K562 (cell line): ENCODE results near the gene SFRP2. TPM values are rescaled to one million over a fixed set of nuclear protein-coding genes. Genes with fewer than 3 reads are reported as not detected.

Experiments used
- ATAC-seq: fragments of 200-7000 bp; cut with Tn5 transposase; 3 replicates; pipeline ENCODE4 v1.9.1; 2020; ENCODE audit warnings: moderate library complexity
- BruUV-seq: library from RNA; stranded (reverse); fragments of 400-500 nt; replicated peaks from 2 replicates; lab custom pipeline; 2021; lab: Mats Ljungman, UMichigan
- CTCF ChIA-PET: fragments of 300-600 bp; formaldehyde crosslinking; extraction: SDS; loops from one replicate; lab custom pipeline; 2021; ENCODE audit warnings: low intra/inter-chr PET ratio; lab: Yijun Ruan, JAX
- POLR2A ChIA-PET: fragments of 300-600, 350-650 bp; sonication (Branson Sonifier 250); formaldehyde crosslinking; extraction: SDS; loops from one replicate; lab custom pipeline; 2021; ENCODE audit warnings: antibody characterized with exemption, inconsistent platforms; lab: Yijun Ruan, JAX
- DNase-seq, 4 experiments: peaks; one replicate each; pipeline versions ENCODE4 v3.0.0 to v3.0.0-alpha.2; 2011 to 2018; ENCODE audit warnings: low spot score in 3 of 4, mixed read lengths in 3 of 4; ENCODE audit errors: extremely low read depth in 1 of 4
- FAIRE-seq: peaks from 2 replicates; lab custom pipeline; 2011; peaks lifted over from hg19 to GRCh38; lab: Jason Lieb, UNC
- H2AFZ ChIP-seq: 2 replicates; pipeline ENCODE4 v1.6.0; 2011; ENCODE audit warnings: low read depth, low read length, control low read depth, inconsistent platforms
- H3K27ac ChIP-seq: fragments of 200-600 bp; 3 replicates; pipeline ENCODE4 v1.8.0; 2011; ENCODE audit warnings: low read depth, mild to moderate bottlenecking, control low read depth, inconsistent platforms, low read length, moderate library complexity, mixed read lengths; ENCODE audit errors: extremely low read depth
- H3K27me3 ChIP-seq, 2 experiments: fragments of 300-600 bp in 1 of 2; 2 replicates in 1 of 2; 3 replicates in 1 of 2; pipeline versions ENCODE4 v1.6.0 to v1.8.0; 2011; ENCODE audit warnings: inconsistent platforms in 2 of 2, low read length in 2 of 2, mild to moderate bottlenecking in 1 of 2, mixed read lengths in 1 of 2, moderate library complexity in 1 of 2; ENCODE audit not compliant: control insufficient read depth in 2 of 2, insufficient read depth in 2 of 2
- H3K36me3 ChIP-seq: fragments of 300-600 bp; 3 replicates; pipeline ENCODE4 v1.8.0; 2011; ENCODE audit warnings: mild to moderate bottlenecking, low read length, inconsistent platforms; ENCODE audit not compliant: control insufficient read depth, insufficient read depth
- H3K4me1 ChIP-seq, 2 experiments: fragments of 200-600 bp in 1 of 2; replicated peaks in 1 of 2; 2 replicates in 1 of 2; 3 replicates in 1 of 2; pipeline versions ENCODE4 v1.5.1 to v1.8.0; 2011; ENCODE audit warnings: inconsistent platforms in 2 of 2, low read length in 2 of 2, mild to moderate bottlenecking in 1 of 2, mixed read lengths in 1 of 2, moderate library complexity in 1 of 2; ENCODE audit not compliant: control insufficient read depth in 2 of 2, insufficient read depth in 2 of 2
- H3K4me2 ChIP-seq: 2 replicates; pipeline ENCODE4 v1.6.1; 2011; ENCODE audit warnings: low read length, control low read depth, inconsistent platforms, mixed read lengths; ENCODE audit not compliant: insufficient read depth
- H3K4me3 ChIP-seq: fragments of 200-600 bp; sonication (generic), shearing (Covaris generic); 2 replicates; pipeline ENCODE4 v1.5.1; 2016; ENCODE audit warnings: control low read depth, inconsistent platforms
- H3K79me2 ChIP-seq: fragments of 200-600 bp; 3 replicates; pipeline ENCODE4 v1.8.0; 2011; ENCODE audit warnings: low read length, inconsistent platforms; ENCODE audit not compliant: control insufficient read depth, insufficient read depth
- H3K9ac ChIP-seq, 2 experiments: 2 replicates each; pipeline versions ENCODE4 v1.6.0 to v1.6.1; 2011; ENCODE audit warnings: low read depth in 2 of 2, low read length in 2 of 2, control low read depth in 1 of 2, inconsistent platforms in 1 of 2, mild to moderate bottlenecking in 1 of 2, mixed read lengths in 1 of 2; ENCODE audit not compliant: insufficient read depth in 1 of 2
- H3K9me1 ChIP-seq: one replicate; pipeline ENCODE4 v1.6.0; 2011; ENCODE audit warnings: inconsistent platforms, mild to moderate bottlenecking, low read length, moderate library complexity; ENCODE audit not compliant: control insufficient read depth, insufficient read depth
- H3K9me3 ChIP-seq: replicated peaks from 2 replicates; pipeline ENCODE4 v1.5.1; 2011; ENCODE audit warnings: low read depth, low read length, inconsistent platforms; ENCODE audit not compliant: control insufficient read depth, insufficient read depth
- H4K20me1 ChIP-seq: replicated peaks from 2 replicates; pipeline ENCODE4 v1.6.1; 2011; ENCODE audit warnings: low read length, inconsistent platforms, mixed read lengths; ENCODE audit not compliant: control insufficient read depth, insufficient read depth
- CTCF ChIP-seq, 3 experiments: IDR thresholded peaks in 2 of 3; conservative IDR thresholded peaks in 1 of 3; 2 replicates each; pipeline ENCODE4 v1.5.1; 2011 to 2012; ENCODE audit warnings: low read length in 3 of 3, mild to moderate bottlenecking in 3 of 3, control low read depth in 2 of 3, improper control_type of control experiment in 1 of 3, inconsistent platforms in 1 of 3, low read depth in 1 of 3, mixed read lengths in 1 of 3, moderate library complexity in 1 of 3; ENCODE audit not compliant: insufficient read depth in 2 of 3
- DEAF1 ChIP-seq: fragments of 450-650 bp; formaldehyde crosslinking; IDR thresholded peaks from 2 replicates; pipeline ENCODE4 v1.4.0; 2020; ENCODE audit warnings: mild to moderate bottlenecking, moderate library complexity
- ELF1 ChIP-seq: fragments of 200-800 bp; sonication (Bioruptor generic); IDR thresholded peaks from 2 replicates; pipeline ENCODE4 v1.6.1; 2016; ENCODE audit warnings: missing genetic modification characterization, missing compliant biosample characterization
- RAD21 ChIP-seq, 2 experiments: fragments of 250-450 bp in 1 of 2; fragments of 450-650 bp in 1 of 2; sonication (Bioruptor Pico) in 1 of 2; formaldehyde crosslinking in 1 of 2; IDR thresholded peaks in 1 of 2; conservative IDR thresholded peaks in 1 of 2; 2 replicates each; pipeline versions ENCODE4 v1.4.0 to v1.8.0; 2020 to 2022; ENCODE audit warnings: mild to moderate bottlenecking in 2 of 2, moderate library complexity in 1 of 2
- SMC3 ChIP-seq: conservative IDR thresholded peaks from 2 replicates; pipeline ENCODE4 v1.6.1; 2011; ENCODE audit warnings: low read depth, low read length, improper control_type of control experiment; ENCODE audit not compliant: insufficient read depth
- WGBS: fragments of 100-300 bp; shearing (Covaris generic); methylation state at CpG from one replicate; pipeline ENCODE4 v1.1.6; 2016; ENCODE audit warnings: low coverage, mixed read lengths; ENCODE audit not compliant: insufficient coverage; ENCODE audit errors: missing lambda C conversion rate; 5-methylcytosine and 5-hydroxymethylcytosine counted together
- in situ Hi-C: fragments of 300-500 bp; cut with MboI; formaldehyde crosslinking; loops from 4 replicates; pipeline ENCODE4 v1.15.0; 2018; ENCODE audit warnings: inconsistent platforms, mixed read lengths
- intact Hi-C: fragments of 100-400 bp; cut with micrococcal nuclease; formaldehyde crosslinking; loops from 2 replicates; pipeline ENCODE4 v1.14.2; 2022
- polyA plus RNA-seq, 8 experiments: library from polyadenylated mRNA; depleted of rRNA in 4 of 8; stranded (reverse) in 5 of 8; unstranded in 3 of 8; fragments of >200 nt; fragmentation: Nextera tagmentation in 2 of 8; fragmentation: Illumina TruSeq in 1 of 8; extraction: Ambion mirVana in 2 of 8; extraction: Trizol in 1 of 8; gene quantifications; 2 replicates each; pipeline versions ENCODE4 v1.2.1 to v1.2.3, GENCODE V29; 2011 to 2014; ENCODE audit warnings: inconsistent platforms in 1 of 8, missing spikeins in 1 of 8
- total RNA-seq, 7 experiments: library from RNA; depleted of rRNA in 6 of 7; stranded (reverse); fragments of >200 nt in 6 of 7; fragmentation: Illumina TruSeq in 2 of 7; extraction: Trizol in 2 of 7; gene quantifications; 2 replicates each; pipeline versions ENCODE4 v1.2.1 to v1.2.3, GENCODE V29; 2011 to 2021; ENCODE audit warnings: low replicate concordance in 1 of 7
- TF ChIP-seq, protein P1 (sequence below): IDR thresholded peaks from 2 replicates; pipeline ENCODE4 v1.6.1; 2011; ENCODE audit warnings: borderline replicate concordance, low read depth, mild to moderate bottlenecking, moderate library complexity, low read length; ENCODE audit not compliant: insufficient read depth, poor library complexity, severe bottlenecking

SFRP2 gene
- total and polyA plus RNA-seq, 9 of the 15 experiments (the other 6 are each of a cell fraction or from before 2014, with no cell fraction given): 0.29 TPM; not detected in 8

DNA sequence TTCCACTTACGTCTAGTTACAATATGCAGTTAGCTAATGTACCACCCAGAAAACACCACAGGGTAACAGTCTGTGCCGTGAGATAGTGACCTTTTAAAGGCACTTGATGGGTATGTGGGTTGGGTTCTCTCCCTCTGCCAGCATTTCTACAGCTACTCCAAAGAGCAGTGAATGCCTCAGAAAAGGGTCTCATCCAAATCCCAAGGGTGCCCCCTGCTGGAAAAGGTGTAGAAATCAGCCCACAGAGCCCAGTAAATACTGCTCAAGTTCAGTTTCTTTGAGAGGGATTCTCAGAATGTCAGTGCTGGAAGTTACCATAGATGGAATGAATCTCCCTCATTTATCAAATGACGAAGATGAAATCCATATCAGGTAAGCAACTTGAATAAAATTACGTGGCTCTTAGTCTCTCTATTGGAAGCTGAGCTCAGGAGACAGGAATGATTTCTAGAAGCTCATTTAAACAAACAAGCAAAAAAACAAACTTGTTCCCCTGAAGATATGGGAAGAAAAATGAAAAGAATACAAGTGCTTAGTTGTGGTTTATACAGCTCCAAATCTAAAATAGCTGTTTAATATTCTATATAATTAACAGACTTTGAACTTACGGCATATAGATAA is 38.6 kb downstream of the SFRP2 start:
- intact Hi-C loops: loop anchor here (2.0 to 10.0 kb wide), 4 partner anchors 93 to 608 kb away; no protein-coding TSS in a partner anchor
- ATAC-seq (peak; percentile 92), DNase-seq (peak; percentile 29 to 78 (median 48)), FAIRE-seq (peak; percentile 96)
- Histone ChIP-seq H3K9me3 (no peaks in the 10 kb centered on the region), H4K20me1 (no peaks in the 10 kb centered on the region), H3K27ac (no peak overlapping the region), H3K27me3 (peaks cover 4 to 27% of the 10 kb centered on the region in 2 experiments), H3K4me2 (no peak overlapping the region), H3K4me1 (no peaks in the 10 kb centered on the region), H3K79me2 (no peaks in the 10 kb centered on the region), H2AFZ (no peak overlapping the region), H3K9me1 (no peaks in the 10 kb centered on the region), H3K4me3 (no peak overlapping the region), H3K9ac (no peak overlapping the region), H3K36me3 (no peaks in the 10 kb centered on the region)
- in situ Hi-C loops: no loop called here
- no TSS peak for BruUV-seq
- ChIA-PET CTCF (interaction anchor here (0.6 to 1.4 kb wide), 3 partner anchors 150 to 607 kb away, joined by 3 read pairs; no protein-coding TSS in a partner anchor), POLR2A (interaction anchor here (0.7 kb wide), 1 partner anchor 8 kb away, joined by 3 read pairs; no protein-coding TSS in a partner anchor)
- WGBS: 14% methylated on average over 5 of the region's 5 CpGs
- TF ChIP-seq SMC3: peak; percentile 57
- TF ChIP-seq CTCF (IDR thresholded peaks at IDR 0.05 in 2 of 3, conservative IDR thresholded peaks at IDR 0.05 in 1 of 3; ENCODE audit: insufficient read depth in 2 of 3, low read depth in 1 of 3, low read length in 3 of 3): peak; percentile 69 to 81 (median 78); a peak in 5 of 6 replicates
- peak; percentile 46 to 77 for TF ChIP-seq RAD21 (CRISPR knock-in tag; conservative IDR thresholded peaks at IDR 0.05 in 1 of 2, IDR thresholded peaks at IDR 0.05 in 1 of 2)
- TF ChIP-seq ELF1 (tag): no peak
- TF ChIP-seq, protein P1, sequence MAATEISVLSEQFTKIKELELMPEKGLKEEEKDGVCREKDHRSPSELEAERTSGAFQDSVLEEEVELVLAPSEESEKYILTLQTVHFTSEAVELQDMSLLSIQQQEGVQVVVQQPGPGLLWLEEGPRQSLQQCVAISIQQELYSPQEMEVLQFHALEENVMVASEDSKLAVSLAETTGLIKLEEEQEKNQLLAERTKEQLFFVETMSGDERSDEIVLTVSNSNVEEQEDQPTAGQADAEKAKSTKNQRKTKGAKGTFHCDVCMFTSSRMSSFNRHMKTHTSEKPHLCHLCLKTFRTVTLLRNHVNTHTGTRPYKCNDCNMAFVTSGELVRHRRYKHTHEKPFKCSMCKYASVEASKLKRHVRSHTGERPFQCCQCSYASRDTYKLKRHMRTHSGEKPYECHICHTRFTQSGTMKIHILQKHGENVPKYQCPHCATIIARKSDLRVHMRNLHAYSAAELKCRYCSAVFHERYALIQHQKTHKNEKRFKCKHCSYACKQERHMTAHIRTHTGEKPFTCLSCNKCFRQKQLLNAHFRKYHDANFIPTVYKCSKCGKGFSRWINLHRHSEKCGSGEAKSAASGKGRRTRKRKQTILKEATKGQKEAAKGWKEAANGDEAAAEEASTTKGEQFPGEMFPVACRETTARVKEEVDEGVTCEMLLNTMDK: peak; percentile 20
- peak; percentile 23; the same call in 1 of the 2 replicates for TF ChIP-seq DEAF1 (CRISPR knock-in tag)
